ENCODE measurements around the gene CHN1.

The CHN1 gene

DNA sequence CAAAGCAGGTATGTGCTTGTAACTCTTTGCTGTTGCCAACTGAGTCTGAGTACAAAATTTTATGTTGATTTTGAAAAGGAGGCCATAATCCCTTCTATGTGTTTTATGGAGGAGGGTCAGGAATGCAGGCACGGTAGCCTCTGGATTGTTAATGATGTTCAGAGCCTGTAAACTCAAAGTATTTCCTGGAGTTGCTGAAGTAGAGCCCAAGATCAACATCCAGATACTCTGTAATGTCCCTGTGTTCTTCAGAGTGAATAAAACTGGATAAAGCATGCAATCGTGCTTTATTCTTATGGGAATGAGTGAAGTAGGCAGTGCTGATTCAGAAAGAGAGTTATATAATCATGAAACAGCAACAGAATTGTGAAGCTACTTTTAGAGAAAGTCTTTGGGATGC, 179.1 kb downstream of the CHN1 start:
- no peak for DNase-seq (ENCODE audit: low read depth)

DNA sequence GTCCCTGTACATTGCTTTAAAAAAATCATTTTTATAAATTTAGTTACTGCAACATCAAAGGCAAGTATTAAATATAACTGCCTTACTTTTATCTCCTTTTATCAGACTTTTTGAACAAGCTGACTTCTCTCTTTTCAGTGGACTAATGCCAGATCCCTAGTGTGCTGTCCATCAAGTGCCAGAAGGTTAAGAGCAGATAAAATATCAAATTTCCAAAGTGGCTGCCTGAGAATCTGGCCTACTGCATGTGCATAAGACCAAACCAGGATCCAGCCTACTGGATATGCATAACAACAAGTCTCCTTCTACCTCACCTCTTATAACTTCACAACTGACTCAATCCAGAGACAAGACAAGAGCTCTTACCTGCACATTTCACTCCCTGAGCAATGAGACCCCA, 181.1 kb downstream of the CHN1 start:
- no peak for DNase-seq (ENCODE audit: low read depth)

DNA sequence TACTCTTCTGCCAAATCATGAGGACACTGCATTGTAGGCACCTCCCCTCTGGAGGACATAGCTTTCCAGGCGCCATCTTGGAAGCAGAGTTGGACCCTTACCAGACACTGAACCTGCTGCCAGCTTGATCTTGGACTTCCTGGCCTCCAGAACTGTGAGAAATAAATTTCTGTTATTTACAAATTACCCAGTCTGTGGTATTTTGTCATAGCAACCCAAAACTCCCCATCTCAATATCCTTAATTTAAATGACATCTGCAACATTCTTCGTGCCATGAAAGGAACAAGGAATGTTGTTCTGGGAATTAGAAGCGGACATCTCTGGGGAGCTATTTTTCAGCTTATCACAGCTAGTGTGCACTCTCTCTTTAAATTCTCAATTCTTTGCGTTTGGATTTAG, 183.6 kb downstream of the CHN1 start:
- DNase-seq (ENCODE audit: low read depth): no peak

DNA sequence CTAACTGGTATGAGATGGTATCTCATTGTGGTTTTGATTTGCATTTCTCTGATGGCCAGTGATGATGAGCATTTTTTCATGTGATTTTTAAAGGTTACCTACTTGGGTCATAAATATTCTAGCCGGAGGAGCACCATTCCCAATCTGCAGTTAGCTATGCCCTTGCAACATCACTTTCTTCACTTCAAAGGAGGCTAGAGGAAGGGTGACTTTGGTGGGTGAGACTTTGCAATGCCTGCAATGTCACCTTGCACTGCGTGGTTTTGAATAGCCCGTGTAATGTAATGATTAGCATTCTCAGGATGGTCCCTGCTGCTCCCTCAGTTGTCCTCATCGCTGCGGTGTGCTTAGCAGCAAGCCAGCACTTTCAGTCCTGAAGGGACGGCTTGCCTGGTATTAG, 184.8 kb downstream of the CHN1 start:
- DNase-seq (ENCODE audit: low read depth): no peak

DNA sequence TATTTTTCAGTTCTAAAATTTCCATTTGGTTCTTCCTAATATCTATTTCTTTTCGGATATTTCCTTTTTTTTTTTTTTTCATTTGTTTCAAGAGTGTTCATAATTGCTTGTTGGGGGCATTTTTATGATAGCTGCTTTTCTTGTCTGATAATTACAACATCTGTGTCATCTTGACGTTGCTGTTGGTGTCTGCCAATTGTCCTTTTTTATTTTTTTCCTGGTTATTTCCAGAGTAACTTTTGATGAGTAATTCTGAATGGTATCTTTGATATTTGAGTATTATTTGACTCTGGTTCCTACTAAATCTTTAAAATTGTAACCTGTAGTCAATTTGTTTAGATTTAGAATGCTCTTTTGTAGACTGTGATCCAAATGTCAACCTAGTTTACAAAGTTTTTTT, 189.7 kb downstream of the CHN1 start:
- DNase-seq (ENCODE audit: low read depth): no peak

DNA sequence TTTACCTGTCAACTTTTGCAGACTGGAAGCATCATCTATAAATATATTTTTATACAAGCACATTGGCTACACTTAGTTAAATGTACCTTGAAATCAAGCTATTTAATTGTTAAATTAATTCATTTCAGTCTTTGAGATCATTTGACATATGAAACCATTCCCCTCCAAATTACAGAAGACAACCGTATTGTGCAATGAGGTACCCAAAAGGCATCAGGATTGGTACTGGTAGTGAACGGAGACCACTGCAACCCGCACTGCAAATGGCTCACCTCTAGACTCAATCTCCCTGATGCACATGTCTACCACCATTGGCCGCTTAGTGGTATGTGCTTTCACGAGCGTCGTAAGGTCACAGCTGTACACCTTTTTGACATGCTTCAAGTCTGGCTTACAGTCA, 193.1 kb downstream of the CHN1 start:
- no peak for DNase-seq (ENCODE audit: low read depth)

DNA sequence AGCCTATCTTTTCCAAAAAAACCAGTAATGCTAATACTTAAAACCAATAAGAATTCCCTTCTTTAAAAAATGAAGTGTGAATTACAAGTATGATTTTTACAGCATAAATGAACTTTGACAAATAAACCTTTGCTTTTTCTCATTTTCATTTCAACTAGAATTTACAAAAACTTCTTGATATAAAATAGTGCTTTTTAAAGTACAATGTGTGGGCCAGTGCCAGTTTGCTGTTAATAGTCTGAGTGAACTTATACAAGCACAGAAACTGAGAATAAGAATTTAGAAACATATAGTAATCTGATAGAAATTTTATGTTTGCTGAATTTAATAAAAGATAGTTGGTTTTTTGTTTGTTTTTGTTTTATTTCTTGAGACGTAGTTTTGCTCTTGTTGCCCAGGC, 197.2 kb downstream of the CHN1 start:
- no peak for DNase-seq (ENCODE audit: low read depth)

DNA sequence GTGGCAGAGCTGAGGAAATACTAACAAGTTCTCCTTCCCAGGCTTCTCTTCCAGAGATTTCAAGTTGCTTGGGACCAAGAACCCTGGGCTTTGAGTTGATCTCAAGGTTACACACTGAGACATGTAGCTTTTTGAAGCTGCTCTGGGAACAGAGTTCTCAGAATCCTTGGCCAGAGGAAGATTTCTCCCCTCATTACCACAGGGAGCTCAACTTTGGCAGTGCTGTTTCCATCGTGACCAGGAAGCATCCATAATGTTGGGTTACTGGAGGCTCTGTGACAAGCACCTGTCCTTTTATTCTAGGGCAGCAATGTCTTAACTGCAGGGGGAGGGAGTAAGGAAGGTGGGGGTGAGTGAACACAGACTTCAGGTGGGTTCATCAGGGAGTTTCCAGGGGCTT, 199.4 kb downstream of the CHN1 start:
- no peak for DNase-seq (ENCODE audit: low read depth)

DNA sequence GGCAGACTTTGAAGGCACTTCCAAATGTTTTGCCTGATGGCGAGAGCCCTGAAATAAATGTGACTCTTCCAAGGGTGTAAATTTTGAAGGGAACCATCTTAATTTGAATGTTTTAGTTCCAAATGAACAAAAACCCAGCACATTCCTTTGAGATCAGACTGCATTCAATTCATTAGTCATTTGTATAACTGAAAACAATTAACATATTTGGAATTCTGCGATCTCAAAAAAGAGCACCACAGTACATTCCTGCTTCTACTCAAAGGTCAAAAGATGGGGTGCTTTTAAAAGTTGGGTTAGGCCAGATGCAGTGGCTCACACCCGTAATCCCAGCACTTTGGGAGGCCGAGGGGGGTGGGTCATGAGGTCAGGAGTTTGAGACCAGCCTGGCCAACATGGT, 202.7 kb downstream of the CHN1 start:
- no peak for DNase-seq (ENCODE audit: low read depth)

DNA sequence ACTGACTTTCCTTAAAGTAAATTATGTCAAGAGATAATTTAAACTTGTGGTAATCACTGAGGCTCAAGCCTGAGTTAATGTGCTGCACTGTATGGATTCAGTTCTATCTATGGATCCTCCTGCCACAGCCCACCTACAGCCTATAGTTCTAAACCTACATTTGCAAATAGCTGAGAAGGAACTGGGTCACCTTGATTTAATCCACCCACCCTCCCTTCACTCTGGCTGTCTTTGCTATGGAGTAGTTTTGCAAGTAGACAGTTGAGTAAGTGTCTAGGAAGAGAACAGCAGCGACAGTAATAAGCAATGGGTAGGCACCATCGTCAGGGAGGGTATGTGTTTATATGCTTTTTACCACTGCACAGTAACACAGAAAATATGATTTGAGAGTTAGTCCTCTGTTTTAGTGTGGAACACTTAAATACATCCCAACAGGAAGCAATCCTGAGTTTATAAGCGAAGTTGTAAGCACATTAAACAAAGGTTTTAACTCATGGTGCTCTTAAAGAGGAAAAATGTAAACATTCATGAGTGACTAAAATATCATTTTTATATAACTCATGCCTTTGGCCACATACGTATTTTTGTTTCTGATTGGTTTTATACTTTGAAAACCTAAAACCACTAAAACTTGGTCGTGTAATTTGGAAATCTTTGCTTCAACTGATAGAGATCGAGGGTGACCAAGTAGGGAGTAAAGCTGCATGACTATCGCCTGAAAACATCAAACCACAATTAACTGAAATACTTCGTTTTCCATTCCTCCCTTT, 204.6 kb downstream of the CHN1 start:
- no peak for DNase-seq (ENCODE audit: low read depth)

DNA sequence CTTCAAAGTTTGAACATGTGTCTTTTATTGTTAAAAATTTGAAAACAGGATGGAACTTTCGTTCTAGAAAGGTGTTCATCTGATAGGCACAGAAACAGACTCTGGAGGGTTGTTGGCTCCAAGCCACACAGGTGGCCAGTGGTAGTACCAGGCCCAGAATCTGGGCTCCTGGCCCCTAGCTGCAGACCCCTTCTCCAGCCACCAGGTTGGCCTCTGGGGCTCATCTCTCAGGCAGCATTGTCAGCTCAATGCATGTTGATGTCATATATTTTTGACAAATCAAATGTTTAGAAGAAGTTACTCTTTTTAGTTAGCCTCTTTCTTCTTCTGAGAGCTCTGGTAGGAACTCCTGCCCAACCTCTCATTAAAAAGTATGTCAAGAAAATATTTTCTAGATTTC, 206.4 kb downstream of the CHN1 start:
- no peak for DNase-seq (ENCODE audit: low read depth)

DNA sequence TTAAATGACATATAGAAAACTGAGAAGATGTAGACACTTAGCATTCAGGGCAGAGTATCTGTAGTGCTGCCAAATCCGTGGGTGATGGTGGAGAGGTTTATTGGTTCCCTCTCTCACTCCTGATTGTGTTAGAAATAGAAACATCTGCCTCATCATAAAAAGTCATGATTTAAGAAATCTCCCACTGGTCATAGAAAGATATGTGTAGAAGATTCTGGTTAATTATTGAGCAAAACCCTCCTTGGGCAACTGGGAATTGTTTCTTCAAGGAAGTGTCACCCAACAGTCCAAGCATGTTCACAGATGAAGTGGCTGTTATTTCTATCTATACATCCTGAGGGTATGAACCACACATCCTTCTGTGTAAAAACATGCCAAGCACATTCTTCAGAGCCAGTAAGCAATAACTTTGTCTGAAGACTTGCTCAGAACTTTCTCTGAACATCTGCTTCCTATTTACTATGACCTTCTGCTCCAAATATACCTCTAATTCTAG, 207.4 kb downstream of the CHN1 start:
- no peak for DNase-seq (ENCODE audit: low read depth)

DNA sequence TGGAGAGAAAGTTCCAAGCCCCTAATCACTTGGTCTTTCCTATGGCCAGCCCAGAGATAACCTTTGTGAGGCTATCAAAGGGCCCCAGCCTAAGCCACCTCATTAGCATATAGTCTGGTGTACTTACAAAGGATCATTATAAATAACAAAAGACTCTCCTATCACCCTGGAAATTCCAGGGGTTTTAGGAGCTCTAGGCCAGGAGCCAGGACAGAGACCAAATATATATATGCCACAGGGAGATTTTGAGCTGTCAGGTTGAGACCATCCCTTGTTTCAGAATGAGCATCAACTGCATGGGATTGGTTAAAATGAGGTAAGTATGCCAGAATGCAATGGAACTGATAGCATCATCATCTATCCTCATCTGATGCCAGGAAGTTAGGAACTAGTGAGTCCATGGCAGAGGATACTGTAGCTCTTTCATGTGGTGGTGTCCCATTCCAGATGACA, 208.8 kb downstream of the CHN1 start:
- DNase-seq (ENCODE audit: low read depth): no peak

DNA sequence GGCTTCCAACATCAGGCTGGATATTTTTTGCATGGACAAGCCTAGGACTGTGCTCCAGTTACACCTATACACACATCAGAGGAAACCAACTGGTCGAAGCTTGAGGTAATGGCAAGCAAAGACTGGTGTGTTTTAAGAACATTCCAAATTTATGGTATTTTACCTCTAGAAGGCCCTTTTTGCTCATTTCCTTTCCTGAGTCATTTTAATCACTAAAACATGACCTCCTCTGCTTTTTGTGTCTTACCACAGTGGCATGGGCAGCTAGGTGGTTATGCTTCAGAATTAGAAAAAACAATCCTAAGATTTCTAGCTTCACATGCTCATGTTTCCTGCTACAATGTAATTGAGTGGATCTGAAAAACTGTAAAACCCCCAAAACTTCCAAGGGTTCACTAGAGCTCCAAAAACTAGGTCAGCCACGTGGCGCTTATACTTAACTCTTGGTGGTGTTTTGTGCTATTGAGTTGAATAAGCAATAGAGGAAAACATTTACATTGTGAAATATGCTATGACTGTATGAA, 210.3 kb downstream of the CHN1 start:
- DNase-seq (ENCODE audit: low read depth): no peak

DNA sequence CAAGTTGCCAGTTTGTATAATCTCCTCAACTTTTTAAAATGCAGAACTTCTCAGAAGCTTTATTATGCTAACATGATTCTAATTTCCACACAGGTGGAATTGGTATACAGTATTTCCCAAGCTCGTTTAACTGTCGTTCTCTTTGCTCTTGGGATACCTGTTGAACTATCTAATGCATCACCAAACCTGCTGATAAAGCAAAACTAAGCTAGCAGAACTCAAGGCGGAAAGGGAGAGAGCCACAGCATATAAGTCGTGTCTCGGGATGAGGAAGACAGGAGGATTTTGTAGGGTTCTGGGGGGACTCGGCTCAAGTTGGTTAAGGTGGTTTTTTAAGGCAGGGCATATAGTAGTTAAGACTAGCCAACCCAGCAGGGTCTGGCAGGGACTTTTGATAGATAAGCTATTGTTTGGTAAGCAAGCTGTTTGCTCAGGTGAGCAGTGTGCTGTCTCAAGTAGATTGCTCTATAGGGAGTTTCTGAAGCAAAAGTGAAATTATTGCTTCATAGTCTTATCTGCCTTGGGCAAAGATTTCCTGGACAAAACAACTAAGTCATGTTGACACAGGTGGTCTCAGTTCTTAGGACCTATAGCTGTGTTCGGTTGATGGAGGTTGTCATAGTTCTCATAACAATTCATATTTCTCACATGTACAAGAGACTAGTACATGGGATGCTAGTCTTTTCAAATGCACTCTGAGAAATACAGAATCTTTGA, 212.7 kb downstream of the CHN1 start:
- DNase-seq (ENCODE audit: low read depth): no peak

DNA sequence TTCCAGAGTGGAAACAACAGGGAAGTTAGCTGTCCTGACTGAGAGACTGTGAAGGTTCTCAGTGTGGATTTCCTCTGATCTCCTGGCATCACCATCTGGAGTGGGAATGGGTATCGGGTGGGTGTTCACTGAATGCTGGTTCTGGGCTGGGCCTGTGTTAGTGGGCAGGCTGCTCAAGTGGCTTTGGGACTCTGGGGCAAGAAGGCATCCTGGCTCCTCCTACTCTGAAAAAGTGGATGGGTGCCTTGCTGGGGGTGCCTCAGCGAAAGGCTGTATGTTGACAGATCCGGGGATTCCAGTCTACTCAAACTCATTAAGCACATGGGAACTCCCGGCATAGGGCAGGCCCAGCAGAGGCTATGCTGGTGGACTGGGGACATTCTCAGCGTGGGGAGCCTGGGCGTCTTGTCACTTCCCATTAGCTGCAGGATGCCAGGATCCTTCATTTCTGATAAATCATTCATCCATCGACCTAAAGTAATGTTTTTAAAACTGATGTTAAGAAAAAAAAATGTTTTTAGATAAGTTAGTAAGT, 213.4 kb downstream of the CHN1 start:
- no peak for DNase-seq (ENCODE audit: low read depth)

DNA sequence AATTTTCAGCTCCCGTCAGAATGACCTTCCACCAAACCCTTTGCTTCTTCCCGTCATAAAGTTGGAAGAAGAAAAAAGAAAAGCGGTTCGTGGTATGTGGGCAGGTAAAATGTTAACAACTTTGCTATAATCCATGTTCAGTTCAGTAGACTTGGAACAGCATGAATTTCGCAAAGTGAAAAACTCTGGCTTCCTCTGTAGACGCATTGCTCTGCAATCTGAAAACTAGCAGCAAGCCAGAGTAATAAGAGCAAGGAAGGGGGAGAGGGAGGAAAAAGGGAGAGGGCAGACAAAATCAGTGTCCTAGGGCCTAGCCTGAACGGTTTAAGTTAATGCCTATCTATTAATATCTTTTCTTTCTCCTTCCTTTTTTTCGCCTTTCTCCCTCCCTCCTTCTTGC, 214.2 kb downstream of the CHN1 start:
- DNase-seq (ENCODE audit: low read depth): no peak

DNA sequence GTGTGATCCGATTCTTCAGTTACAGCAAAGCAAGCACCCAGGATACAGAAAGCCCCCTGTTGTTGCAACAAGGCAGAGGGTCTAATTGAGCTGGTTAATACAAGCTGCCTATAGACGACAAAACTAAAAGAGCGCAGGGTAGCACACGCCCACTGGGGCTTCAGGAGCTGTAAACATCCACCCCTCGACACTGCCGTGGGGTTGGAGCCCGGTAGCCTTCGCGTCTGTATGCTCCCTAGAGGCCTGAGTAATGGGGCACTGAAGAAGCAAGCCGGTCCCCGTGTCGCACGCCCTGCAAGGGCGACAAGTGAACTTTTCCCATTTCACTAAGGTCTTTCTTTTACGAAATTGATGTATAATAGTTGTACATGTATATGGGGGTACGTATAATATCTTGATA, 216.2 kb downstream of the CHN1 start:
- DNase-seq (ENCODE audit: low read depth): no peak

DNA sequence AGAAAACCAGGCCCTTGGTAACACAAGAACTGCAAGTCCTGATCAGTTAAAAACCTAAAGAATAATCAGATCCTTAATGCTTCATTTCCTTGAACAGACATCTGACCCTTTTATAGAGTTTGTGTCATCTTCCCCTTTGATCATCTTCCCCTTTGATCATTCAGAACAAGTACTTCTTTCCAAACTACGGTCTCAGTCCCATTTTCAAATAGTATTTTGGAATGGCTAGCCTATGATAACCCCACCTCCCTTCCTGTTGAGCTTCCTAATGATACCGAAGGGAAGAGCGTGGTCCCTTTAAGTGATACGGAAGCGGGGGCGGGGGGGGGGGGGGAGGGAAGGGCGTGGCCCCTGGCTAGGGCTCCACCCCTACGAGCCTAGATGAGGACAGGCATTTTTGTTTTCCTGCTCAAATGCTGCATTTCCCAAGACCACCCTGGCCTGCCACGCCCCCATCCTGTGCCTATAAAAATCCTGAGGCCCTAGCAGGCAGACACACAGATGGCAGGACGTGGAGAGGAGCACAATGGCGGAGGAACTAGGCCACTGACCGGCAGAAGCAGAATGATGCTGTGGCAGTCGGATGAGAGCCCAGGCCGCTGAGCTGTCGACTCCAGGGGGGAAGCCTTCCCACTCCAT, 216.8 kb downstream of the CHN1 start:
- no peak for DNase-seq (ENCODE audit: low read depth)

DNA sequence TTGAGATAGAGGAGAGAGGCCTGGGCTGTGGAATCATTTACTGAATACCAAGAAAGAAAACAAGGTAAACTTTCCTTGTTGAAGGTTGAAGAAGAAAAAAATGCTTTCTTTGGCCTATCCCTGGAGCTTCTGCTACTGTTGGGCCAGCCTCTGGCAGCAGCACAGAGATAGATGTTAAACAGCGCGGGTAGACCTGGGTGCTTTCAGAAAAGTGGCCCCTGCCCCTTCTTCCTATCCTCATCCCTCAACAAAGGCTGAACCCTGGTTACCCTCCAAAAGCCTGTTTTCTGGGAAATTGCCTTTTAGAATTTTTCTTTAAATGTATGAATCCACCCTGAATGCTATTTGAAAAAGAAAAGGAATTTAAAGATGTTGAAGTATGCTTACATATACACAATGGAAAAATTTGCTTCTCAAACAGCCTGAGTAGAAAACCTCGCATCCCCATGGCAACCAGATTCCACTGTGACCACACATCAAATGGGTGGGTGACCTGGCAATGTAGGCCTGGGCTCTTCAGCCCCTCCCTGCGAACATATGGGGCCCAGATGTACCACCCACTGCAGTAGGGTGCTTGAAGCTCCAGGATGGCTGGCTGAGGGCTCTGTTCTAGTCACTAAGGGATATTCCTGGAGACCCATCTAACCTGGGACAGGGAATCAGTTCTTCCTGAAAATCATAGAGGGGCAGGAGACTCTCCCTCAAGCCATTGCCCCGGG, 217.5 kb downstream of the CHN1 start:
- DNase-seq (ENCODE audit: low read depth): no peak

DNA sequence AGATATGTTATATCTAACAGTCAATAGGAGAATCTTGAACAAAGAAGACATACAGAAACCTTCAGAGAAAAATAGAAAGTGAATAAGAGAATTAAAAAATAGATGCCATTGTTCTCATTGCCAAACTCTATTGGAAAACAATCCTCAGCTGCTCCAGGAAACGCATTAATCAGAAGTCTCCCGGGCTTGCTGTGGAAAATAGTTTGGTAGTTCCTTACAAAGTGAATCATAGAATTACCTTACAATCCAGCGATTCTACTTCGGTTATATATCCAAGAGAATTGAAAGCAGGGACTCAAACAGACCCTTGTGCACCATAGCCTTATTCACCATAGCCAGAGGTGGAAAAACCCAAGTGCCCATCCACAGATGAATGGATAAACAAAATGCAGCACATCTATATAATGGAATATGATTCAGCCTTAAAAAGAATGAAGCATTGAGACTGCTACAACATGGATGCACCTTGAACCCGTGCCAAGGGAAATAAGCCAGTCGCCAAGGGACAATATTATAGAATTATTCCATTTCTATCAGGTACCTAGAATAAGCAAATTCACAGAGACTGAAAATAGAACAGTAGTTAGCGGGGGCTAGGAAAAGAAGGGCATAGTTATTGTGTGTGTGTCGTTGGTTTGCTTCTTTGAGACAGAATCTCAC, 219.0 kb downstream of the CHN1 start:
- no peak for DNase-seq (ENCODE audit: low read depth)

All from stimulated activated CD8-positive, alpha-beta memory T cell treated with anti-CD3 and anti-CD28 coated beads, Interleukin-15, amount 100 ng/mL, for 24 hours (primary cell).